ENCODE measurements around the gene PRDM8.

Gene PRDM8

GRCh38 chr4:80184053-80184824, 13.1 kb upstream of the PRDM8 start:
- DNase-seq (ENCODE audit: low spot score) = peak; percentile 76

DNA sequence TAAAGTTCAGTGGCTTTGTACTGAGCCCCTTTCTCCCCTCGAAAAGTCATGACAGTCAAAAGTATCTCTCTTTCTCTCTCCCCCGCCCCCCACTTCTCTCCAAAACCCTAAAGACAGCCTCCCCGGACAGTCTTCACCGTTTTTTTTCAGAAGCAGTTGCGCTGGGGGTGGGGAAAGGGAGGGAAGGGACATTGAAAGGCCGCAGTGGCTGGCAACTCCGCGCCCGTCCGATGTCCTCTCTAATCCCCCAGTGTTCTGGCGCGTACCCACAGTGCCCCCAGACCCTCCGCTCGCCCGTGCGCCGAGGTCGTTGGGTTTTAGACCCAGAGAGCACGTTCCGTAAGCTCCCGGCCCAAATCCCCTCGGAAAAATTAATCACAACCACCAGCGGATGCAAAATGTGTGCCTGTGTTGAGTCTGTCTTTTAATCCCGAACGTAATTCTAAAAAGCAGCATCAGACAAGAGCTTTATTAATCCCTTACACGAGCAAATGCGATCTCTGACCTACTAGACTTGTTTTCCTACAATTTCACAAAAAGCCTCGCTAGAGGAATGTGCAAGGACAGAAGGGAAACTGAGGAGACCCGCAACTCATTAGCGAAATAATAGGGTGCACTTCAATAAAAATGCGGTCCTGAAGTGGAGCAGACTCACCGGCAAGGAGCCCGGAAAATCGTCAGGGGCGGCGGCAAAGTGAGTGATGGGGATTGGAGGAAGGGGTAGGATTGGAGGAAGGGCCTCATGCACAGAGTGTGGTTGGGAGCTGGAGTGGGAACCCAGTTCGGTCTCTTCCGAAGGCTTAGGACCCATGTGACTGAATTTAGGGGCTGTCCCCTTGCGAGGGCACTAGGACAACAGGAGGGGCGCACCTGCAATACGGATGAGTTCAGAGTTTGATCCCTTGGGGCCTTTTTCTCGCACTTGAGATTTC, 12.2 kb upstream of the PRDM8 start:
- no peak for DNase-seq (ENCODE audit: low spot score)

- DNase-seq (ENCODE audit: low spot score) = no peak
Measured at GRCh38 chr4:80185787-80186548, 11.3 kb upstream of the PRDM8 start.

GRCh38 chr4:80186676-80187075, 10.6 kb upstream of the PRDM8 start:
- DNase-seq (ENCODE audit: low spot score) = no peak

GRCh38 chr4:80187677-80188076, 9.6 kb upstream of the PRDM8 start:
- DNase-seq (ENCODE audit: low spot score) = no peak

- no peak for DNase-seq (ENCODE audit: low spot score)
Measured at GRCh38 chr4:80188457-80188800, 8.9 kb upstream of the PRDM8 start.

DNA sequence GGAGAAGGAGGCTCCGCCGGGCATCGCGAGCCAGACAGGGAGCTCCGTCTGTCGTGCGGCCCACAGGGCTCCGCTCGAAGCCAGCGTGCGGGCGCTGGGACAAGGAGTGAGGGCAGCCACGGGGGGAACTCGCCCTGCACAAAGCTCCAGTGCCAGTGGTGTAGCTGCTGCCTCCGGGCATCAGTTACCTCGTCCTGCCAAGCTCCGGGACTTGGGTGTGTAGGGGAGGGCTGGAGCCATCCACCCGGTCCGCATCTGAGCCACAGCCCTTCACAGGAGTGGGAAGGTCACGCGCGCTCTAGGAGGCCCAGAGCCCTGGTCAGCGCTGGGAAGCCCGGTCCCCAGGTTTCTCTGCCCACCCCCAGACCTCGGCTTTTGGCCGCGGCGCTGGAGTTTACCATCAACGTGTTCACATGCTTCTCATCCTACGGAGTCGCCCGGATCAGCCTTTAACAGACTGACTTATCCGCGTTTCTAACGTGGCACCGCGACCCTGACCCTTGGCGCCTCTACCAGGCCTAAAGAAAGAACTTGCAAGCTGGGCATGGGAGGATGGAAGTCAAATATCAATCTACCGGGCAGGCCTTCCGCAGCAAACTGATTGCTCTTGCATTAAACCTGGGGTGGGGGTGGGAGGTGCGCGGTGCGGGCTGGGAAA, 8.4 kb upstream of the PRDM8 start:
- no peak for DNase-seq (ENCODE audit: low spot score)

DNA sequence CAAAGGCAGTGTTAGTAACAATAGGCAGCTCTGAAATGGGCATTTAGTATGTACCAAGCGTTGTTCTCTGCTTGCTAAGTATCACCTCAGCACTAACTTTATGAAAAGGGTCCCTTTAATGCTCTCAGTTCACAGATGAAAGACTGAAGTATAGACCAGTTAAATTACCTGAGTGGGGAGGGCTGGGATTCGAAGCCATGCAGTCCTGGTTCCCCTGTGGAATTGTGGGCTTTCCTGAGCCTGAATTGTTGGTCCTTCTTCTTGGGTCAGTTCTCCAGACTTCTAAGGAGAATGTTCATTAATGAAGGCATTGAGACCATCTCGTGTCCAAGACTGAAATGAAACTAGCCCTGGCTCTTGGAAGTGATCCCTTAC, 7.7 kb upstream of the PRDM8 start:
- DNase-seq (ENCODE audit: low spot score) = no peak

- DNase-seq (ENCODE audit: low spot score) = no peak
Measured at GRCh38 chr4:80189956-80190677, 7.2 kb upstream of the PRDM8 start.

GRCh38 chr4:80192252-80192866, 4.9 kb upstream of the PRDM8 start:
- DNase-seq (ENCODE audit: low spot score) = no peak

DNA sequence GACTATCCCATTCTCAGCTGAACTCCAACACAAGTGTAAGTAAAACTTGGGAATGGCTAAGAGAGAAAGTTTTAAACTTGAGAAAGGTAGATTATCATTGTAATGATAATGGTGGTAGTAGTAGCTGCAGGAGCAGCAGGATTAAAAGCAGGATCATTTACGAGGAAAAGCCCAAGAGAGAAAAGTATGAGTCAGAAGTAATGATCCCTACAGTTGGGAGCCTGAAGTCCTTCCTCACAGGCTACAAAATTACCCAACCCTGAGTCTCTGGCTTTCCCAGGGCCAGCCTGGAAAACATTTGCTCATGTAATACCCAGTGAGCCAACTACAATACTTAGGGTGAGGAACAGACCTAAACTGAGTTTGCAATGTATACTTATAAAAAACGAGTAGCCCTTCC, 4.4 kb upstream of the PRDM8 start:
- DNase-seq (ENCODE audit: low spot score) = no peak

DNA sequence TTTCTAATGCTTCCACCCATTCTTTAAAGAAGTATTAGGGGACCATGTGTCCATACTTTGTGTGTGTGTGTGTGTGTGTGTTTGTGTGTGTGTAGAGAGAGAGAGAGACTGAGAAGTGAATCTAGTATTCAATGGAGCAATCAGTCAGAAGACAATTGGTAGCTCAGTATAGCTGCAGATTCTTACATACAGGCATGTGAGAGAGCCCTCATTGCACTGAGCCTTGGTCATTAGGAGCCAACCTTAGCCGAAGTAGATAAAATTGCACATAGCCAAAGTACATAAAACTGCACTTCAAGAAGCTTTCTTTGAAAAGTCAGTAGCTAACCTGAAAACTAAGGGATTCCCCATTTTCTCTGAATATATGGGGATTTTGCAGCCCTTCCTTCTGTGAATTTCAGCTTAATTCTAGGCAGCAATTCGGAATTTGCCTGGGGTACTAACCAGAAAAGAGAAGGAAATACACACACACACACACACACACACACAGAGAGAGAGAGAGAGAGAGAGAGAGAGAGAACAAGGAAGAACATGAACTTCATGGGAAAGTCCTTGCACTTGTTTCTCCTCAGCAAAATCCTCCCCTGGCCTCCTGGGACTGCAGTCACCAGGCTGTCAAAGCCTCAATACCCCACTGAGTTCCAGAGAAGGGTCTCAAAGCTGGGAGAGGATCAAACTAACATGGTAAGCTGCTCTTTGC, 1.7 kb upstream of the PRDM8 start:
- no peak for DNase-seq (ENCODE audit: low spot score)

- no peak for DNase-seq (ENCODE audit: low spot score)
Measured at GRCh38 chr4:80196259-80196921, 913 bp upstream of the PRDM8 start.

GRCh38 chr4:80197601-80198440, 518 bp downstream of the PRDM8 start:
- no peak for DNase-seq (ENCODE audit: low spot score)

GRCh38 chr4:80198441-80198837, 1.1 kb downstream of the PRDM8 start:
- DNase-seq (ENCODE audit: low spot score) = no peak

GRCh38 chr4:80199004-80199560, 1.8 kb downstream of the PRDM8 start:
- no peak for DNase-seq (ENCODE audit: low spot score)

- DNase-seq (ENCODE audit: low spot score) = no peak
Measured at GRCh38 chr4:80199947-80200346, 2.6 kb downstream of the PRDM8 start.

Measured in HuH-7 (cell line).